Astrocyte (in vitro differentiated cells and primary cell): ENCODE measurements around the gene RBM42.

Experiments
- CTCF ChIP-seq: IDR thresholded peaks from 2 replicates; pipeline ENCODE4 v1.5.1; 2011; ENCODE audit warnings: low read depth, mild to moderate bottlenecking, inconsistent platforms, low read length, moderate library complexity; ENCODE audit not compliant: insufficient read depth
- EZH2 ChIP-seq: IDR thresholded peaks from 2 replicates; pipeline ENCODE4 v1.6.1; 2012; ENCODE audit warnings: mild to moderate bottlenecking, low read length, inconsistent platforms; ENCODE audit not compliant: insufficient read depth

DNA sequence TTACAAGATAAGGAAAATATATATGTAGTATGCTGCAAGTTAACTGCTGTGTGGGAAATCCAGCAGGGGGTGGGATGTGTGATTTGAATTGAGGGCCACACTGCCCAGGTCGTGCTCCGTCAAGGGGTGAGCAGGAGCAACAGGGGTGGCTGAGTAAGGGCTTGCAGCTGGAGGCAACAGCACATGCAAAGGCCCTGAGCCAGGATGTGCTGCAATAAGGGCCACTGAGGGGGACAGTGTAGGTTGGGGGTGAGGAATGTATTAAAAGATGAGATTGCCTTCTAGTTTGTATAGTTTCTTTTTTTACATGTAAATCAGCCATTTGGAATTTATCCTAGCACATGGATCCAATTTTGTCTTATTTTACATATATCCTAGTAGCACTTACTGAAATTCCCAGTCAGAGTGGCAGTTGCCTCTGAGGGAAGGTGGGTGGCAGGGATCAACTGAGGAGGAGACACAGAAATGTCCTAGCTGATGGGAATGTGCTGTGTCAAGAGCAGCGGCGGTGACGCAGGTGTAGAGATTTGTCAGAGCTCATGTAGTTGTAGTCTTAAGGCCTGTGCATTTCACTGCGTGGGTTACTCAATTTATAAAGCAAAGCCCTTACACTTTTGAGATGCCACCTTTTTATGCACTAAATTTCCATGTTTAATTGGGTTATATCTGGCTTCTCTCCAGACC is 5.4 kb upstream of the RBM42 start:
- TF ChIP-seq CTCF (no peak), EZH2 (no peak)
